ENCODE data around the gene ADK.
A peak's percentile ranks its signal among the peaks of the same experiment; 100 is the strongest.
"Not testable (repeated sequence)": the region's sequence is repeated elsewhere in the genome, so short reads cannot be mapped to it uniquely, and the experiment has no call there.

Gene ADK

DNA sequence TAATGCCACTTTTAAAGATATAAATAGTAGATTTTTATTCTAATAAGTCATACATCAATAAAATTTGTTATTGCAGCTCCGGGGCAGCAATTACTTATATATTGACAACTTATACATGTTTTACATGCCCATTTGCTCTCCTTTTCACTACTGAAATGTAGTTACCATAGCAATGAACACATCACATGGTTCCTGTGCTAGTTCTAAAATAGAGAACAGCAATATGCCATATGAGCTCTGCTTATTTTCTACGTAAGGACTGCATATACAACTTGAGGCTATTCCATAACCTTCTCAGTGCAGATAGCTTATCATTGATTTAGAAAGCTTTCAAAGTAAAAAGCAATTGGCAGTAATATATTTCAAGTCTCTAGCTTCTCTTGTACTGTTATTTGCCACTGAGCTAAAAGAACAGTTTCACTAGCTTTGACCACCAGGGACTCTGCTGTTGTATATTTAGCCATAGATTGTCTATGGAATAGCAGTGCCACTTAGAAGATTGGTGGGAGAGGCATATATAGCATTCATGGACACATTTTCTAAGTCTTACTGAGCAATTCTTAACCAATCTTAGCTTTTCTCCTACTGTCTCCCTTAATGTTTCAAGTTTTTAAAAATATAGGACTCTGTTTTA, 405.2 kb downstream of the ADK start:
- no peak for DNase-seq (ENCODE audit: low spot score)

DNA sequence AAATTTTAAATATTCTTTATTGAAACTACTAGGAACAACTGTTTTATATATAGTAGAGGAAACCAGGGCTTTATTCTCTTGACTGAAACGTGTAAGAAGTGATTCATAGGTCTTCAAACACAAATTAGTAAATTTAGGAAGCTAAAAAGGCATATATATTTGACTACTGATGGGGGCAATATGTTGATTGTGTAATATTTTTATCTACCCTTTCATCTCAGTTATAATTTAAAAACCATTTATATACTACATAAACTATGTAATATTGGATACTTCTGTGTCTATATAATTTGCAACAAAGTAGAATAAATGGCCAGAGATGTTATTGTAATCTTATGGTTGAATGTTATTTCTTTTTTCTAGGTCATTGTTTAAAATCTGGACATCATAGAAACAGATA, 406.1 kb downstream of the ADK start:
- DNase-seq (ENCODE audit: low spot score): no peak

DNA sequence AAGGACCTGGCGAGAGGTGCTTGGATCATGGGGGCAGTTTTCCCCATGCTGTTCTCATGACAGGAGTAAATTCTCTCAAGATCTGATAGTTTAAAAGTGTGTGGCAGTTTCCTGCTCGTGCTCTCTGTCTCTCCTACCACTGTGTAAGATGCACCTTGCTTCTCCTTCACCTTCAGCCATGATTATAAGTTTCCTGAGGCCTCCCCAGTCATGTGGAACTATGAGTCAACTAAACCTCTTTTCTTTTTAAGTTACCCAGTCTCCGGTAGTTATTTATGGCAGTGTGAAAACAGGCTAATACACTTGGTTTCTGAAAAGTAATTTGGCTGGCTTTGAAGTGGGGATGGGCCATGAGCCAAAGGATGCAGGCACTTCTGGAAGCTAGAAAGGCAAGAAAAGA, 407.4 kb downstream of the ADK start:
- DNase-seq (ENCODE audit: low spot score): no peak

DNA sequence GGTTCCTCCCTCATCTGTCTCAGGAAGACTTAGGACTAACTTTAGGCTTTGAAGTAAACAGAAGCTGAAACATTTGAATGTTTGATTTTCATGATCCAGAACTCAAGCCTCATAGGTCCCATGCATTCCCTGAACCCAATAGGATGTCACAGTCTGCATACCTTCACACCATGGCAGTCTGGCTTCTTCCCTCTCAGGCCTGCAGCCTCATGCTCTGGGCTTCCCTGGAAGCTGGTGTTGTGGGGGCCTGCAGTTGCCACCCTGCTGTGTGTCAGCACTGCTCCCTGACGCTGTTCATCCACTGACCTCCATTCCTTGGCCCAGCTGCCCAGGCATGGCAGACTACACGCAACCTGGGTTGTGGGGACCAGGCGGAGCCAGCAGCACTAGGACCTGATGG, 407.9 kb downstream of the ADK start:
- no peak for DNase-seq (ENCODE audit: low spot score)

DNA sequence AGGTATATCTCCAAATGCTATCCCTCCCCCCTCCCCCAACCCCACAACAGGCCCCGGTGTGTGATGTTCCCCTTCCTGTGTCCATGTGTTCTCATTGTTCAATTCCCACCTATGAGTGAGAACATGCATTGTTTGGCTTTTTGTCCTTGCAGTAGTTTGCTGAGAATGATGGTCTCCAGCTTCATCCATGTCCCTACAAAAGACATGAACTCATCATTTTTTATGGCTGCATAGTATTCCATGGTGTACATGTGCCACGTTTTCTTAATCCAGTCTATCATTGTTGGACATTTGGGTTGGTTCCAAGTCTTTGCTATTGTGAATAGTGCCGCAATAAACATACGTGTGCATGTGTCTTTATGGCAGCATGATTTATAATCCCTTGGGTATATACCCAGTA, 417.9 kb downstream of the ADK start:
- DNase-seq (ENCODE audit: low spot score): not testable (repeated sequence)

DNA sequence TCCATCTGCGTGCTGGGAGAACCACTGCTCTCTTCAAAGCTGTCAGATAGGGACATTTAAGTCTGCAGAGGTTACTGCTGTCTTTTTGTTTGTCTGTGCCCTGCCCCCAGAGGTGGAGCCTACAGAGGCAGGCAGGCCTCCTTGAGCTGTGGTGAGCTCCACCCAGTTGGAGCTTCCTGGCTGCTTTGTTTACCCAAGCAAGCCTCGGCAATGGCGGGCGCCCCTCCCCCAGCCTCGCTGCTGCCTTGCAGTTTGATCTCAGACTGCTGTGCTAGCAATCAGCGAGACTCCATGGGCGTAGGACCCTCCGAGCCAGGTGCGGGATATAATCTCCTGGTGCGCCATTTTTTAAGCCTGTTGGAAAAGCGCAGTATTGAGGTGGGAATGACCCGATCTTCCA, 422.5 kb downstream of the ADK start:
- DNase-seq (ENCODE audit: low spot score): not testable (repeated sequence)

DNA sequence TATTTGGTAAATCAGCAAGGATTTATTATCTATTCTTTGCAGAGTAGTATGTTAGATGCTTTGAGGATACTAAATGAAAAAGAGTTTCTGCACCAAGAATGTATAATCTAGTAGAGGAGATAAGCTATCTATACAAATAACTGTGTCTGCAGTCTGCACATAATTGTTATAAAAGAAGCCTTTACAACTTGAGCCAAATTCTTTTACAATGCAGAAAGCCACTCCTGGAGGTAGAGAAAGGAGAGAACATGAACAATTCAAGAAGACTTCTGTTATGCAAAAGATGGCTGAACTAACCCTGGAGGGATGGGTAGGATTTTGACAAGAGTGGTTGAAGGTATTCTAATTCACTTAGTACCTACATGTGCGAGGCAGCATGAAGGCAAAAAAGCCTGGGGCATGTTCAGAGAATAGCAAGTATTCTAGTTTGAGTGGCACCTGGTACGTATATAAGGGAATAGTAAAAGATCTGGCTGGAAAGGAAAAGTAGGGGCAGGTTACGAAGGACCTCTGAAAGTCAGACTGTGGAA, 424.2 kb downstream of the ADK start:
- DNase-seq (ENCODE audit: low spot score): no peak

DNA sequence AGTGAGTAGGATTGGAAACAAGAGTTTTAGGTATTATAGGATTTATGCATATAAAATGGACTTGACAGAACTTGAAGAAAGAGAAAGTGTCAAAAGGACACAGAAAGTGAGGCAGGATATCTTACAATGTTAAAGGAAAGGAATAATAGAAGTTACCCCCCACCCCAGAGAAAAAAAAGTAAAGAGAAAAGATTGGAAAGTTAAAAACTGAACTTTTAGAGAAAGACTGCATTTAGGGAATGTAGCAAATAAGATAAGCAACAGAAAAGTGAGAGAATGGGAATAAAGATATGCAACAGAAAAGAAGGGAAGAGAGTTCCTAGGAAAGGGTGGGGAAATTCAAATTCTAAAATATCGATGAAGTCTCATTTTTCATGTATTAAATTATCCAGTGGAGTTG, 424.9 kb downstream of the ADK start:
- no peak for DNase-seq (ENCODE audit: low spot score)

DNA sequence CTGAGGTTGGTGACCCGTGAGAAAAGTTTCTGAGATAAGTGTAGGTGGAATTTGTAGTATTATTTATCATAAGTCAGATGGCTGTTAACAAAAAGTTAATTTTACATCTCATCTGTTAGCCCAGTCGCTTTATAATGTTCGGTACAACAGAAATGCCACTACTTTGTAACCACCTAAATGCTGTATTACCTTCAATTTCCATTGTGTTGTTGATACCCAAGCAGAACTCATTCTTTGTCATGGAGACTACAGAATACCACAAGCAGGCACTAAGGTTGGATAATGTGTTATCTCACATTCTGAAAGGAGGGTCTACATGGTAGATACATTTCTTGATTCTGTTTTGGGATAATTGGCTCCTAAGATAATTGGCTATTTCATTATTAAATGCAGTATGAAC, 425.6 kb downstream of the ADK start:
- DNase-seq (ENCODE audit: low spot score): no peak

DNA sequence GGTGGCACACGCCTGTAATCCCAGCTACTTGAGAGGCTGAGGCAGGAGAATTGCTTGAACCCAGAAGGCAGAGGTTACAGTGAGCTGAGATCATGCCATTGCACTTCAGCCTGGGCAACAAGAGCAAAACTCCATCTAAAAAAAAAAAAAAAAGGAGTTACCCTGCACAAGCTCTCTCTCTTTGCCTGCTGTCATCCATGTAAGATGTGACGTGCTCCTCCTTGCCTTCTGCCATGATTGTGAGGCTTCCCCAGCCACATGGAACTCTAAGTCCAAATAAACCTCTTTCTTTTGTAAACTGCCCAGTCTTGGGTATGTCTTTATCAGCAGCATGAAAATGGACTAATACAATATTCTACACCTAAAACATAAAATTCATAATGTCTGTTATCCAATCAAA, 429.4 kb downstream of the ADK start:
- not testable (repeated sequence) for DNase-seq (ENCODE audit: low spot score)

DNA sequence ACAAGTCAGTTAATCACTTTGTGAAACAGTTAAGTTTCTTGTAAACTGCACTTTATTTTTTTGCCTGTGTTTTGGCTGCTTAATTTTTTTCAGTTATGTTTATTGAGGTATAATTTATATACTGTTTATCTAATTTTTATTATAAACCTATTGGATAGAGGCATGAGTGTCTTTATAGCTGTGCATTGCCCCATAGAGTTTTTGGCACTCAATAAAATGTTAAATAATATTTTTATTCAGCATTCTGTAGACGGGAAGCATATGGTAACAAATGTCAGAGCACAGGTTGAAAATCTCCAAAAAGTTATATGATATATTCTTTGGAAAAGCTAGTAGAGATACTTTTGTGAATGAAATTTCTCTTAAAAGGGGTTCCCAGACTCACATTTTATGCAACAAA, 431.5 kb downstream of the ADK start:
- DNase-seq (ENCODE audit: low spot score): no peak

DNA sequence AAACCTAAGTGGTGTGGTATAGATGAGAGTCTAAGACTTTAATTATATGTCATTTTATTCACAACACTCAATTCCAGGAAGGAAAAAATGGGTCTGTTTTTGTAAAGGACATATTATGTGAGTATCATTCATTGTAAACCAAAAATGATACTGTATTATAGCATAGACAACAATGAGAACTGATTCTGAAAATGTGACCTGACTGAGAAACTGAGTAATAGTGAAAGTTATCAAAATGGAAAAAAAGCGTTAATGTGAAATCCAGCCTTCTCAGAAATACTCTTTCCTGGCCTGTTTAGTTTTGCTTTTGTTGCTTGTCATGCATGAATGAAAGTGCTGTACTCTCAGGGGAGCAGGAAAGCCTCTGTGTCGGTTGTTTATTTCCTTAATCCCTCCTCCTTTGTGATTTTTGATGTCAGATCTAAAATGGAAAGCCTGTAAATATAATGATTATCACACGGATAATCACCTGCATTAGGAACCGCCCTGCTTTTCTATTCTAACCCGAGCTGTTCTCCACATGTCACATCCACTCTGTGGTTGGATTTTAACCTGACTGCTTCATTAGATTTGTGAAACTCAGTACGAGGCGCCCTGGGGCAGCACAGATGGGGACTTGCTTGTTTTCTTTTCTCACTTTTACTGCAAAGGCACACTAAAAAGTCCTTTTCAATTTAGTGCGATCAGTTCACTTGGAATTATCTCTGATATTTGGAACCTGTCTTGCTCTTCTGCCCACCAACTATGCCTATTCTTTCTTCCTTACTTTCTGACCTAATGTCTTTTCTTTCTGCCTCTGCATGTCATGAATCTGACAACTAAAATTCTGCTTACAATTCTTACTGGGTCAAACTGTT, 434.4 kb downstream of the ADK start:
- DNase-seq (ENCODE audit: low spot score): no peak

DNA sequence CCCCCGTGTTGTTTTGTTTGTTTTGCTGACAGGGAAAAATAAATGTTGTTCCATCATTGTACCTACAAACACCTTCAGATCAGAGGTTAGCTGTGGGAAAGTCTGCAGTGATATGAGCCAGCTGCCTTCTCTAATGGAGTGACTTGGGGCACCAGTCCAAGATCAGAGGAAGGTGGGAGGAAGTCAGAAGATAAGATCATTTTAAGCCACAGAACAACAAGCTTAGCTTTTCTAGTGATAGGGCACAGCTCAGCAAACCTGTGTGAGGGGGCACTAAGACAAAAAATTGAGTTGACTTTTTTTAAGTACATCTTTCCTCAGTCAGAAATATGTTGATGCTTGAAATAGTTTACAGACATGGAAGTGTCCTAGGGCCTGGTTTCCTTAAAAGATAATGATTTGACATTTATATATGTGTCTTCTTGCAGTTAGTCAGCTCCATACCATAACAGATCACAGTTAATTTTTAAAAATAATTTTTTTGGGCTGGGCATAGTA, 435.1 kb downstream of the ADK start:
- DNase-seq (ENCODE audit: low spot score): no peak

DNA sequence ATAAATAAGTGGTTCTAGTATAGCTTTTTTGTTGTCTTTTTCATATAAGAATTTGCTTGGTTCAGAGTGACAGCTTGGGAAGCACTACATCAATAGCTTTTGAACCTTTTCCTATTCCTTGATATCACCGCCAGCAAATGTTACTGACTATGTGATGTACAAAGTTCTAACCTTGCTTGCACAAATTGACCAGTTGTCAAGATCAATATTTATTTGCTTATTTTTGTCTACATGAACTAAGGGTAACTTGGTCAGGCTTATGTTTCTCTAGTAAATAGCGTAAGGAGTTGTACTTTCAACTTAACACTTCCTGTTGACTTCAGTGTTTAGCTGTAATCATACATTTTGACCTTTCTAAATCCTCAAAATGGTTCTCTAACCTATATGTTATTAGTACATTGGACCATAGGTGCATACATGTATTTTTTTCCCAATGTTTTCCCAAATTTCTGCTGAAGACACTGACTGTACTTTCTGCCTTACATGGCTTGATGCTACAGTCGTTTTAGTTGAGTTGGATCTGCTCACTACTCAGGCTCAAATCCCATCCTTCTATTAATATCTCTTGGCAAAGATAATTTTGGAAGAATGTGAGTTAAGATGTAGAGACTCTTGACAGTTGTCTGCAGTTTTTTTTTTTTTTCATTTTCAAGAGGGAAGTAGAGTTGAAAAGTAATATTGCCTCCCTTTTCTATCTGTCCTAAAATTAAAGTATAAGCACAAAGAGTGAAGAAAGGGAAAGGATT, 436.3 kb downstream of the ADK start:
- DNase-seq (ENCODE audit: low spot score): no peak

DNA sequence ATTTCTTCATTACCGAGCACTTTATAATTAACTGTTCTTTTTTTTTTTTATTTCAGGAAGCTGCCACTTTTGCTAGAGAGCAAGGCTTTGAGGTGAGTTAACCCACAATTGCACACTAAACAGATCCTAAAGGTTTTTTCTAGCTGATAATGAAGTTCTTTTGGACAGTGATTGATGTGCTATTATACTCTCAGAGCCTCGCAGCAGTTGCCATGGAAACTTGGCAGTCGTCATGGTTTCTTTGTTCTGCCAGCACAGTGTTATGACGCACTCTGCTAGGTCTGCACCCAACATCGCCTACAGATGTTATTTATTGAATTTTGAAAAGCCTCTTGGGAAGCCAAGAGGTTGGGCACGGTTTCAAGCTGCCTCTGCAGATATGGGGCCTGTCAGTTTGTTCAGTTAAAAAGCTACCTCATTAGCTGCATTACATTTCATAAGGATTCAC, 438.2 kb downstream of the ADK start:
- peak; percentile 46 for DNase-seq (ENCODE audit: low spot score)

DNA sequence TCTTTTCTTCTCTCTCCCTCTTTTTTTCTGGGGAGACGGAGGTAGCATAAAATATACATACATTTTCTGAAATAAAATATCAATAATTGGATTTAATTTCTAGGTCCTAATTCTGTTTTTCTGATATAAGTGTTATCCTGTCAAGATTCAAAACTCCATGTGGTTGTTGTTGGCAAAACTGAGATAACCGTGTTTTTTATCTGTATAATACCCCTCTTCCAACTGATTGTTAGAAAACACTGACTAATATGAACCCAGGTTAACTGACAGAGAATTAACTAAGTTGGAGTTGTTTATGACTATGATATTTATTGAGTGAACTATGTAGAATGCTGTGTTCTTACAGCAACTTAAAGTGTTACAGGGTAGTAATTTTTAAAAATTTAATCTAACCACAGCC, 438.8 kb downstream of the ADK start:
- DNase-seq (ENCODE audit: low spot score): no peak

DNA sequence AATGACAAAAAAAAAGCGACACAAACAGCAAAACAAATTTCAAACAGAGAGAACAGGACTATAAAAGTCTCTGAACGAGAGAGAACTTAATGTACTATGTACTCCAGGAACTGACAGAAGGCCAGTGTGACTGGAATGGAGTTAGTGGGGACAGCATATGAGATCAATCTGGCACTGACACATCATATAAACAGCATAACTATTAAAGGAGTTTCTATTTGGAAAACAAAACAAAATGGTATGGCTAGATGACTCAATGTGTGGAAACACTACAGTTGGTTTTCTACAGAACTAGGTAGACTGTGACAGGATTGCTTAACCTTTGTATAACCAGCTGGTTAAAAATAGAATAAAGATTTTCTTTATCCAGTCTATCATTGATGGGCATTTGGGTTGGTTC, 442.4 kb downstream of the ADK start:
- peak; percentile 18 for DNase-seq (ENCODE audit: low spot score)

DNA sequence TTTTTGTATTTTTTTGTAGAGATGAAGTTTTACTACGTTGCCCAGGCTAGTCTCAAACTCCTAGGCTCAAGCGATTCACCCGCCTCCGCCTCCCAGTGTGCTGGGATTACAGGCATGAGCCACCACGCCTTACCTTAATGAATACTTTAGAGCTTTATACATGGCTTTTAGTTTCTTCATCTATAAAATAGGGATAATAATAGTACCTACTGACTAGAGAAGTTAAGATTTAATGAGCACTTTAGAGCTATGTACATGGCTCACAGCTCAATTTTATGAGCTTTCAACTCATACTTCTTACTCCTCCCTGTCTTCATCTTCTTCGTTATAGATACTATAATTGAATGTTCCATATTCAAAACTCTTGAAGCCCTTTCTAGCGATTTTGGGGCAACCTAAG, 445.7 kb downstream of the ADK start:
- no peak for DNase-seq (ENCODE audit: low spot score)

DNA sequence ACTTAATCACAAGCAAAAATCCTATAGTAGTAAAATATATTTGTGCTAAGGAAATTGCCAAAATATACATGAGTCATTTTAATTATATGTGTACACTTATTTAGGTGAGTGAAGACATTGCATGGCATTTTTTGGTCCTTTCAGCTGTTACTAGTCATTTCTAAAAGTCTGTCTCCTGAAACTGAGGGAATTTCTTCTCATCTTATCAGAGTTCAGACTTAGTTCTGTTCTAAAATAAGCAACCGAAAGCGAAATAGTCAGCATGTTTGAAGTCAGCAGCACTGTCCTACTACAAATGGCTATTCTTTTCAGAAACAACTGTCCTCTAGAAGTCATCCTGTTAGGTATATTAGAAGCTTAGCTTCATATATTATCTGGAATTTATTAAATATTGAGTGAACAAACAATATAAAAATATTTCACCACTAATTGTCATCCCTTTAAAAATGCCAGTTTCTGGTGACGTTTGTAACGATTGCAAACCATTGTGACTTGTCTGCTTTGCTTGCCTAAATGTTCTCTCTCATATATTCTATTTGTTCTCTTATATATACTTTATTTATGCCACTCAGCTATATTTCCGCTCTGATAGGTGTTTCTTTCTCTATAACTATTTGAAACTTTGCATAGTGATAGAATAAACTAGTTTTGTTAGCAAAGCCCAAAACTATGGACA, 448.0 kb downstream of the ADK start:
- peak; percentile 8 for DNase-seq (ENCODE audit: low spot score)

DNA sequence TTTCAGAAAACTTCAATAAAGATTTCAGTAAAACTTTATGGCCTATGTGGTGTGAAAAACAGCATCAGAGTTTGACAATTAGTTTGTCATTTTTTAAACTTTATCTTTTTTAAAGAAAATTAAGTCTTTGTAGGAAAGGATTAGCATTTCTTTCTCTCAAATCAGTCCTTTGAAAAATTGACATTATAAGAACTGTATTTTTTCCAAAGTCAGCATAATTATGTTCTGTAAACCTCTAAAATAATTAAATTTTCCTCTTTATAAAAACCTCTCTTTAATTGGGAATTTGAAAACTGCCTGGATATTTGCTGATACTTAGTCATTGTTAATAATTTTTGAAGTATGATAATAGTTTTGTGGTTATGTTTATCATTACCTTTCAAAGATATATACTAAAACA, 448.7 kb downstream of the ADK start:
- DNase-seq (ENCODE audit: low spot score): no peak

DNA sequence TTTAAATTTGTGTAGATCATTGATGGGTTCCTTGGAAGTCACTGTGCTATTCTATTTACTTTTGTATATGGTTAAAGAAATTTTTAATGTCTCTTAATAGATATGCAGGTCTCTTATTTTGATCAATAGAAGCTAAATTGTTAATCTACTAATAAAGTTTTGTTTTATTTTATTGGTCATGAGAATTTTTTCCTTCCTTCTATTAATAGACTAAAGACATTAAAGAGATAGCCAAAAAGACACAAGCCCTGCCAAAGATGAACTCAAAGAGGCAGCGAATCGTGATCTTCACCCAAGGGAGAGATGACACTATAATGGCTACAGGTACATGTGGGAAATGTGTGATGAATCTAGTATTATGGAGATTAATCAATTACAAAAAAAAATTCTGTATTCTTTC, 449.1 kb downstream of the ADK start:
- no peak for DNase-seq (ENCODE audit: low spot score)

DNA sequence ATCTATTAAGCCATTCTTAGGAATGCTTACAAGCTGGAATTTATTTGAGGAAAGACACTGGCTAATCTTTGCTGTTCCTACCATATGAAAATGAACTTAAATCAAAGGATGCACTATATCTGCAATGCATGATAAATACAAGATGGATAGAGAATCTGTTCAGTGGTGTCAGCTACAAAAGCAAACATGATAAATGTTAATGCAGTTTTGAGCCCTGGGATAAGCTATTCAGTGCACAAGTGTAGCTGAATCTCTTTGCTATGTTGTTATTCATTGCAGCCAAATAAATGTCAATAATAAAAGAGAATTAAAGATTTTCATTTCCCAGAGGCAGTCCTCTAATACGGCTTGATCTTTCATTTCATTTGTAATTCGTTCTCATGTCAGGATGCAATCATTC, 451.6 kb downstream of the ADK start:
- DNase-seq (ENCODE audit: low spot score): no peak

All from hepatic stellate cell (primary cell).